ENCODE data around the gene IL13.

GRCh38 chr5:132648355-132648754 is 9.6 kb upstream of the IL13 start:
- no peak for TF ChIP-seq CTCF (IDR thresholded peaks at IDR 0.05)
- TF ChIP-seq POLR2A (IDR thresholded peaks at IDR 0.05) = no peak
- no peak for TF ChIP-seq EP300 (IDR thresholded peaks at IDR 0.05)

All from tibial nerve (tissue), 4 donors.